Suprapubic skin (tissue), 4 donors: ENCODE measurements around the gene SAYSD1. TPM values are rescaled to one million over a fixed set of nuclear protein-coding genes. Genes with fewer than 3 reads are reported as not detected.

Experiments used
- DNase-seq, 2 donors: peaks; one replicate each; pipeline ENCODE4 v3.0.0-alpha.2; 2019; ENCODE audit warnings: low spot score in 2 of 2
- H3K27ac ChIP-seq: fragments of 200-600 bp; sonication (generic); one replicate; pipeline ENCODE4 v1.5.1; 2019
- H3K27me3 ChIP-seq: fragments of 200-600 bp; sonication (generic); one replicate; pipeline ENCODE4 v1.5.1; 2019
- H3K36me3 ChIP-seq: fragments of 200-600 bp; sonication (generic); one replicate; pipeline ENCODE4 v1.5.1; 2019
- H3K4me1 ChIP-seq: fragments of 200-600 bp; sonication (generic); one replicate; pipeline ENCODE4 v1.5.1; 2019
- H3K4me3 ChIP-seq: fragments of 200-600 bp; sonication (generic); one replicate; pipeline ENCODE4 v1.5.1; 2019; ENCODE audit warnings: mild to moderate bottlenecking
- H3K9me3 ChIP-seq: fragments of 200-600 bp; sonication (generic); one replicate; pipeline ENCODE4 v1.5.1; 2019
- CTCF ChIP-seq, 2 donors: fragments of 200-600 bp in 1 of 2; fragments of 450-650 bp in 1 of 2; sonication (generic) in 1 of 2; IDR thresholded peaks; one replicate each; pipeline ENCODE4 v1.5.1; 2016 to 2019; ENCODE audit warnings: antibody characterized with exemption in 2 of 2, mild to moderate bottlenecking in 1 of 2, moderate library complexity in 1 of 2
- EP300 ChIP-seq: sonication (generic); formaldehyde crosslinking; IDR thresholded peaks from one replicate; pipeline ENCODE4 v1.6.1; 2017; ENCODE audit warnings: antibody characterized with exemption
- POLR2A ChIP-seq, 2 donors: fragments of 450-650 bp; IDR thresholded peaks; one replicate each; pipeline ENCODE4 v1.6.1; 2017; ENCODE audit warnings: antibody characterized with exemption in 2 of 2, mild to moderate bottlenecking in 2 of 2, moderate library complexity in 2 of 2
- POLR2AphosphoS5 ChIP-seq, 3 donors: sonication (generic); formaldehyde crosslinking; IDR thresholded peaks; one replicate each; pipeline ENCODE4 v1.6.1; 2017; ENCODE audit warnings: antibody characterized with exemption in 3 of 3
- WGBS: methylation state at CpG from one replicate; pipeline ENCODE4 v1.1.5; 2018; 5-methylcytosine and 5-hydroxymethylcytosine counted together
- total RNA-seq, 4 donors: library from RNA; depleted of rRNA; stranded (reverse); fragments of >200 nt; gene quantifications; one replicate each; pipeline ENCODE4 v1.1.0, GENCODE V29; 2016

The SAYSD1 gene
- total RNA-seq, 4 donors from 2014 or later, result 12.1 to 17.4 (median 14.4) TPM

GRCh38 chr6:39061588-39061987, 53.4 kb downstream of the SAYSD1 start:
- H3K27ac ChIP-seq, result no peak overlapping the region
- H3K36me3 ChIP-seq, result no peaks in the 10 kb centered on the region
- H3K9me3 ChIP-seq, result no peaks in the 10 kb centered on the region
- 58% methylated on average over 3 of the region's 3 CpGs for WGBS
- TF ChIP-seq POLR2A (IDR thresholded peaks at IDR 0.05) (no peak), POLR2AphosphoS5 (IDR thresholded peaks at IDR 0.05) (no peak), EP300 (no peak), CTCF (IDR thresholded peaks at IDR 0.05) (no peak)
- no peak overlapping the region for H3K4me3 ChIP-seq
- H3K4me1 ChIP-seq, result no peaks in the 10 kb centered on the region
- H3K27me3 ChIP-seq, result peaks cover 40% of the 10 kb centered on the region
- DNase-seq, result no peak

- TF ChIP-seq CTCF (IDR thresholded peaks at IDR 0.05) (no peak), POLR2AphosphoS5 (IDR thresholded peaks at IDR 0.05) (no peak), EP300 (no peak), POLR2A (IDR thresholded peaks at IDR 0.05) (no peak)
- Histone ChIP-seq H3K27me3 (peaks cover 38% of the 10 kb centered on the region), H3K36me3 (no peaks in the 10 kb centered on the region), H3K4me1 (no peaks in the 10 kb centered on the region), H3K9me3 (no peaks in the 10 kb centered on the region), H3K27ac (no peak overlapping the region), H3K4me3 (no peak overlapping the region)
- WGBS, result 24% methylated on average over 6 of the region's 6 CpGs
- no peak for DNase-seq
Measured at GRCh38 chr6:39061182-39061581, 53.8 kb downstream of the SAYSD1 start.

- Histone ChIP-seq H3K27ac (no peak overlapping the region), H3K4me3 (no peak overlapping the region), H3K9me3 (no peaks in the 10 kb centered on the region), H3K36me3 (no peaks in the 10 kb centered on the region), H3K27me3 (peaks cover 39% of the 10 kb centered on the region), H3K4me1 (no peaks in the 10 kb centered on the region)
- 67% methylated on average over 6 of the region's 7 CpGs for WGBS
- DNase-seq, result no peak
- TF ChIP-seq POLR2A (IDR thresholded peaks at IDR 0.05) (no peak), POLR2AphosphoS5 (IDR thresholded peaks at IDR 0.05) (no peak), EP300 (no peak), CTCF (IDR thresholded peaks at IDR 0.05) (no peak)
Measured at GRCh38 chr6:39060467-39061160, 54.4 kb downstream of the SAYSD1 start.

GRCh38 chr6:39059496-39060310, 55.3 kb downstream of the SAYSD1 start:
- no peak for TF ChIP-seq CTCF (IDR thresholded peaks at IDR 0.05)
- no peak for TF ChIP-seq POLR2A (IDR thresholded peaks at IDR 0.05)
- no peak for TF ChIP-seq EP300
- TF ChIP-seq POLR2AphosphoS5 (IDR thresholded peaks at IDR 0.05), result no peak
- Histone ChIP-seq H3K27ac (no peak overlapping the region), H3K36me3 (no peaks in the 10 kb centered on the region), H3K9me3 (no peaks in the 10 kb centered on the region), H3K4me1 (no peaks in the 10 kb centered on the region), H3K27me3 (peaks cover 42% of the 10 kb centered on the region), H3K4me3 (no peak overlapping the region)
- no peak for DNase-seq
- 64% methylated on average over 14 of the region's 14 CpGs for WGBS

- H3K4me1 ChIP-seq, result no peaks in the 10 kb centered on the region
- H3K27ac ChIP-seq, result no peak overlapping the region
- no peaks in the 10 kb centered on the region for H3K36me3 ChIP-seq
- no peak overlapping the region for H3K4me3 ChIP-seq
- WGBS, result 82% methylated on average over 6 of the region's 6 CpGs
- DNase-seq, result peak in 1 of 2 donors; percentile 15
- TF ChIP-seq CTCF (IDR thresholded peaks at IDR 0.05) (no peak), EP300 (no peak), POLR2A (IDR thresholded peaks at IDR 0.05) (no peak), POLR2AphosphoS5 (IDR thresholded peaks at IDR 0.05) (no peak)
- H3K9me3 ChIP-seq, result no peaks in the 10 kb centered on the region
- H3K27me3 ChIP-seq, result peaks cover 45% of the 10 kb centered on the region
Measured at GRCh38 chr6:39058471-39059147, 56.4 kb downstream of the SAYSD1 start.
